Dedifferentiated amniotic fluid mesenchymal stem cell (primary cell): ENCODE data around the gene PCDHGA8.
A peak's percentile ranks its signal among the peaks of the same experiment; 100 is the strongest.
"Not testable (repeated sequence)": the region's sequence is repeated elsewhere in the genome, so short reads cannot be mapped to it uniquely, and the experiment has no call there.

Experiments used
- DNase-seq: peaks from one replicate; pipeline ENCODE4 v3.0.0-alpha.2; 2016; ENCODE audit errors: extremely low spot score

PCDHGA8 gene

GRCh38 chr5:141432308-141432707 is 39.9 kb downstream of the PCDHGA8 start:
- DNase-seq: not testable (repeated sequence)

DNA sequence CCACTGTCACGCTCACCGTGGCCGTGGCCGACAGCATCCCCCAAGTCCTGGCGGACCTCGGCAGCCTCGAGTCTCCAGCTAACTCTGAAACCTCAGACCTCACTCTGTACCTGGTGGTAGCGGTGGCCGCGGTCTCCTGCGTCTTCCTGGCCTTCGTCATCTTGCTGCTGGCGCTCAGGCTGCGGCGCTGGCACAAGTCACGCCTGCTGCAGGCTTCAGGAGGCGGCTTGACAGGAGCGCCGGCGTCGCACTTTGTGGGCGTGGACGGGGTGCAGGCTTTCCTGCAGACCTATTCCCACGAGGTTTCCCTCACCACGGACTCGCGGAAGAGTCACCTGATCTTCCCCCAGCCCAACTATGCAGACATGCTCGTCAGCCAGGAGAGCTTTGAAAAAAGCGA is 40.3 kb downstream of the PCDHGA8 start:
- not testable (repeated sequence) for DNase-seq

DNA sequence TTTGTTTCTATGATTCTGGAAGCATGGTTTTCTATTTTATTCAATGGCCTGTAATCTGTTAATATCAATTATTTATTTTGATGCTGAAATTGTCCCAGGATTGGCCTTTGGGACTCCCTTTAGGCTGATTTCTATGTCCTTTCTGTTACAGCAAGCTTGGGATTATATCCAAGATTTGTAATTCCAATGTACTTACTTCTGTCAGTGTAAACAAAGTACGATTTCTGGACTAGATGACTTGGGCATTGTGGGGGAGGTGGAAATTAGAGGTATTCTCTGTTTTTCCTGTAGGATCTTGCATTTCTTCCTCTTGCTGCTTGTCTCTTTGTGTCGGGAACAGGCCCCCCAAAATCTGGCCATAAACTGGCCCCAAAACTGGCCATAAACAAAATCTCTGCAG is 41.6 kb downstream of the PCDHGA8 start:
- no peak for DNase-seq

DNA sequence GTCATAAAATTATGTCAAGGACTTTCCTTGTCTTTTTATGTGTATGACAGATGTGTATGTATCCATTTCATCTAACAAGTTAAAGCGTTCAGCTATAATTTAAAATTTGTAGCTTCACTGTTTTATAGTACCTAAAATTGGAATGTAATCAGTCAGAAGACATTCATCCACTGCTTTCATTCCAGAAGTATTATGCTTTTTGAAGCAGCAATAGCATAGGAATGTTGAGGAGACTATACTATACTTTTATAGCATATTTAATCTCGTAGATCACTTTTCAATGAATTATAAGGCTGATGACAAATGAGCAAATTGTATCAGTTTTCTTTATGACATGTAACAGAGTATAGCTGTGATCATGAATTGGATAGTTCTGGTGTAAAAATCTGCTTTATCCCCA is 44.8 kb downstream of the PCDHGA8 start:
- DNase-seq: no peak

GRCh38 chr5:141439411-141440141 is 47.1 kb downstream of the PCDHGA8 start:
- DNase-seq: no peak

DNA sequence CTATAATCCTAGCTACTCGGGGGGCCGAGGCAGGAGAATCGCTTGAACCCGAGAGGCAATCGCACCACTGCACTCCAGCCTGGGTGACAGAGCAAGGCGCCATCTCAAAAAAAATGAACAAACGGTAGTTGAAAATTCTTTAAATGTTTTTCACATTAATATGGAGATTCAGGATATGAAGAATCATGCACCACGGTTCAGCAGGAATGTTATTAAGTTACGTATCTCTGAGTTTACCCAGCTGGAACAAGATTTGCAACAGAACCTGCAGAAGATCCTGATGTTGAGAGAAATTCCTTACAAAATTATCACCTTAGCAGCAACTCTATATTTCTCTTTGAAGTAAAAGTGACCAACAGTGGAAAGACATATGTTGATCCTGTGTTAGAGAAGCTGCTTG is 47.9 kb downstream of the PCDHGA8 start:
- DNase-seq: peak; percentile 4

DNA sequence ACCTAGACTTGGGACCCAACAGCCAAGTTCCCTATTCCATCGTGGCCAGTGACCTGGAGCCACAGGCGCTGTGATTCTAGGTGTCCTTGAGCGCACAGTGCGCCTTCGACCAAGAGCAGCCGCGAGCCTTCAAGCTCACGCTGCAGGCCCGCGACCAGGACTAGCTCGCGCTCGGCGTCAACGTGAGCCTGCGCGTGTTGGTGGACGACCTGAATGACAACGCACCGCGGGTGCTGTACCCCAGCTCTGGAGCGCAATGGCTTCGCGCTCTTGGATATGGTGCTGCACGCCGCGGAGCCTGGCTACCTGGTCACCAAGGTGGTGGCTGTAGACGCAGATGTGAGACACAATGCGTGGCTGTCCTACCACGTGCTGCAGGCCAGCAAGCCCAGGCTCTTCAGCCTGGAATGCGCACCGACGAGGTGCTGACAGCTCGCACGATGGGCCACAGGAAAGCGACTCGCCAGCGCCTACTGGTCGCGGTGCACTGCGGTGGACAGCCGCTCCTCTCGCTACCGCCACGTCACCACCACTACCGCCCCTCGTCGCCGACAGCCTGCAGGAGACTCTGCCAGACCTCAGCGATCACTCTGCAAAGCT is 49.2 kb downstream of the PCDHGA8 start:
- DNase-seq: no peak
